Measurements from ENCODE around the gene PARP4. TPM values are rescaled to one million over a fixed set of nuclear protein-coding genes. Genes with fewer than 3 reads are reported as not detected.

Gene PARP4
- polyA plus RNA-seq, 1 experiment = 73.9 TPM

DNA sequence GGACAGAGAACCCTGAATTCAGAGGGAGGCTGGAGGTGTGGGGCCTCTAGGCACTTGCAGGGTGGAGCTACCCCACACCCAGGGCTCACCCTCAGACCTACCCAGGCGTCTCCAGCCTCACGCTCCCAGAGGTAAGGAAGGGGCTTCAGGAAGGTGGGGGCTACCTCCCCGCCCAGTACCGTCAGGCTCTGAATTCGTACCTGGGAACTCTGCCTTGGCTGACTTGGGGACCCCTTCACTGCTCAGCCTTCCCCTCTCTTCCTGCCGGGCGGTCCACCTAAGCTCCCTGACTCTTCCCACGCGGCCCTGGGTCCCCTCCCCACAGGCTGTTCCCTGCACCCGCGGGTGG is 28.5 kb upstream of the PARP4 start:
- Histone ChIP-seq H3K9me3 (ENCODE audit: control insufficient read depth, insufficient read depth, low read length) (peaks cover 9% of the 10 kb centered on the region; the same call in 1 of the 2 replicates), H3K27ac (ENCODE audit: low read depth, low read length) (no peak overlapping the region), H3K27me3 (ENCODE audit: control insufficient read depth, insufficient read depth, low read length) (peaks cover 32% of the 10 kb centered on the region), H3K4me3 (ENCODE audit: low read depth, low read length) (peak overlapping the region; percentile 48; the same call in 1 of the 2 replicates)
- POLR2A ChIA-PET = no interaction called here
- TF ChIP-seq CTCF (IDR thresholded peaks at IDR 0.05; ENCODE audit: low read depth, low read length) = no peak
- DNase-seq (ENCODE audit: low read depth, low spot score) = no peak
- CTCF ChIA-PET = no interaction called here

DNA sequence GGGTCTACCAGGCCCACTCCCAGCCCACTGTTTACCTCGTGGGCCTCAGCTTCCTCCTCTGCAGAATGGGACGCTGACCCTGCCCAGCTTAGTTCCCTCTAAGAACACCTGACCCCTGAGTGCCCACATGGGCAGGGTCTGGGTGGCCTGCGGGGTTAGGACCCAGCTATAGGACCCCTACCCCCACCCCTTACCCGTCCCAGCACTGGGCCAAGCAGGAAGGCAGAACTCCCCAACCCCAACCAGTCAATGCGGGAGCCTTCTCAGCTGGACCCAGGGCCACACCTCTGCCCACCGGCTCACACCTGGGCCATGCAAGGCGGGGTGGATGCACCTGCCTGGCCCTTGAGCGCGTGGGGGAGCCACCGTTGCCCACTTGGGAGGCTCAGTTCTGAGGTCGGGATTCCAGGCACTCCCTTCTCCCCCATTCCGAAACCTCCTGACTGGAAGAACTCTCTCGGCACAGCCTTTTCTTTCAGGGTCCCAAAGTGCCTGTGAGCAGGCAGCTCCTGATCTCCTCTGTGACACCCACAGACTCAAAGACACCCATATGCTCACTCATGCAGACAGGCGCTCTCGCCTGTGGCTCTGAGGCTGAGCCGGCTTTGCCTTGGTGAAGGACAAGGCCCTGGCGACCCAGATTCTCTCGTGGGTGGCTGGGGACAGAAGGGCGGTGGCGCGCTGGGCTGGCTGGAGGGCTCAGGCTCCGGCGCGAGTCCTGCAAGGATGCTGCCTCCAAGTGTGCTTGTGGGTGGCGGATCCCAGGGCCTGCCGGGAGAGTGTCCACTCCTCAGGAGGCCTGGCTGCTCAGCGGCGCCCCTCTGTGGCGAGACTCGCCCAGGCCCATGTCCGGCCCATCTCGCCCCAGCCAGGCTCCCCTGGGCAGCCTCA is 27.9 kb upstream of the PARP4 start:
- Histone ChIP-seq H3K27ac (ENCODE audit: low read depth, low read length) (no peak overlapping the region), H3K27me3 (ENCODE audit: control insufficient read depth, insufficient read depth, low read length) (peaks cover 35% of the 10 kb centered on the region), H3K9me3 (ENCODE audit: control insufficient read depth, insufficient read depth, low read length) (peaks cover 9% of the 10 kb centered on the region; the same call in 1 of the 2 replicates), H3K4me3 (ENCODE audit: low read depth, low read length) (no peak overlapping the region)
- no peak for DNase-seq (ENCODE audit: low read depth, low spot score)
- CTCF ChIA-PET = no interaction called here
- TF ChIP-seq CTCF (IDR thresholded peaks at IDR 0.05; ENCODE audit: low read depth, low read length) = peak; percentile 17; the same call in 1 of the 2 replicates
- POLR2A ChIA-PET = no interaction called here

GRCh38 chr13:24539500-24540165 is 27.1 kb upstream of the PARP4 start:
- ChIA-PET POLR2A (no interaction called here), CTCF (no interaction called here)
- no peak for DNase-seq (ENCODE audit: low read depth, low spot score)
- H3K9me3 ChIP-seq (ENCODE audit: control insufficient read depth, insufficient read depth, low read length) = peaks cover 9% of the 10 kb centered on the region; the same call in 1 of the 2 replicates
- TF ChIP-seq CTCF (IDR thresholded peaks at IDR 0.05; ENCODE audit: low read depth, low read length) = no peak
- no peak overlapping the region for H3K4me3 ChIP-seq (ENCODE audit: low read depth, low read length)
- no peak overlapping the region for H3K27ac ChIP-seq (ENCODE audit: low read depth, low read length)
- peaks cover 35% of the 10 kb centered on the region for H3K27me3 ChIP-seq (ENCODE audit: control insufficient read depth, insufficient read depth, low read length)

DNA sequence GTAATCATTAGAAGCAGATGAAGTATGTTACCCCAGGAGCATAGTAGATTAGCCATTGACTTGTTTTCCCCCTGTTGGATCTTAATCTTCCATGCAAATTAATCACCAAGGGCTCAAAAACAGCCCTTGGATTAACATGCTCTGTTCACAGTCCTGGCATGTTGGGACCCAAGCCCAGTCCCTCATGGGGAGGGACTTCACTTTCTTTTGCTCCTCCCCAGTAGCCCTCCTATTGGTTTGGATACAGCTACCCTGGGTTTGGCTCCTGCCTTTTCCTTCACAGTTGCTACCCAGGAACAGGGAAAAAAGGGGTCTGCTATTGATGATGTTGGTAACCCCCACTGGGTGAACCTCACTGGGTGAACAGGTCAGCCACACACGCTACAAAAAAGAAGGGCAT is 16.9 kb upstream of the PARP4 start:
- no peak for TF ChIP-seq CTCF (IDR thresholded peaks at IDR 0.05; ENCODE audit: low read depth, low read length)
- Histone ChIP-seq H3K4me3 (ENCODE audit: low read depth, low read length) (no peak overlapping the region), H3K27ac (ENCODE audit: low read depth, low read length) (no peak overlapping the region), H3K27me3 (ENCODE audit: control insufficient read depth, insufficient read depth, low read length) (peaks cover 34% of the 10 kb centered on the region), H3K9me3 (ENCODE audit: control insufficient read depth, insufficient read depth, low read length) (no peaks in the 10 kb centered on the region)
- POLR2A ChIA-PET = no interaction called here
- CTCF ChIA-PET = no interaction called here
- DNase-seq (ENCODE audit: low read depth, low spot score) = no peak

- Histone ChIP-seq H3K27ac (ENCODE audit: low read depth, low read length) (no peak overlapping the region), H3K9me3 (ENCODE audit: control insufficient read depth, insufficient read depth, low read length) (no peaks in the 10 kb centered on the region), H3K27me3 (ENCODE audit: control insufficient read depth, insufficient read depth, low read length) (peaks cover 34% of the 10 kb centered on the region), H3K4me3 (ENCODE audit: low read depth, low read length) (no peak overlapping the region)
- CTCF ChIA-PET = no interaction called here
- no peak for DNase-seq (ENCODE audit: low read depth, low spot score)
- POLR2A ChIA-PET = no interaction called here
- no peak for TF ChIP-seq CTCF (IDR thresholded peaks at IDR 0.05; ENCODE audit: low read depth, low read length)
Observed at GRCh38 chr13:24528816-24529398, 16.3 kb upstream of the PARP4 start.
